ENCODE results near the gene RXRB.

Gene RXRB

DNA sequence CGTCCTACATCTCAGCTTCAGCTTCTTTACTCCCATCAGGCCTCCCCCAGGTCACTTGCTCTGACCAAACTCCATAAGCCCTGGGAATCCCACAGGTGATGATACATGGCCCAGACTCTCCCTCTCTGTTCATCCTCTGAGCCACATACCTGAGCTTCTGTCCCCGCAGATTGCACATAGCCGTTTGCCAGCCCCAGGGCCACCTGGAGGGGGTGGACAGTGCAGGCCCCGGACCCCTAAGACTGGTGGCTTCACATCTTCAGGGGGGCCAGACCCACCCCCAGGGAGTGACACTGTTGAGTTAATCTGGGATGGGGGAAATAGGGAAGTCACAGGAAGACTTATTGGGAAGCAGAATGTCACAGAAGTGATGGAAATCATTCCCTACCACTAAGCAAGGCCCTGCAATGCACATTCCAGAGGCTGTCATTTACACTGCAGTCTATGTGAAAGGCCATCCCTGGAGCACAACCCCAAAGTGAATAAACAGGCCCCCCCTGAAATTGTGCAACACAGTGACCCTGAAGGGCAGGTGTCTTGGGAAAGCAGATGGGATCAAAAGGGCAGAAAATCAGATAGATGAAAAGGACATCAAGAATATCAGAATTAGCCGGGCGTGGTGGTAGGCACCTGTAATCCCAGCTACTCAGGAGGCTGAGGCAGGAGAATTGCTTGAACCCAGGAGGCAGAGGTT is 2.2 kb downstream of the RXRB start:
- TF ChIP-seq, protein P1, sequence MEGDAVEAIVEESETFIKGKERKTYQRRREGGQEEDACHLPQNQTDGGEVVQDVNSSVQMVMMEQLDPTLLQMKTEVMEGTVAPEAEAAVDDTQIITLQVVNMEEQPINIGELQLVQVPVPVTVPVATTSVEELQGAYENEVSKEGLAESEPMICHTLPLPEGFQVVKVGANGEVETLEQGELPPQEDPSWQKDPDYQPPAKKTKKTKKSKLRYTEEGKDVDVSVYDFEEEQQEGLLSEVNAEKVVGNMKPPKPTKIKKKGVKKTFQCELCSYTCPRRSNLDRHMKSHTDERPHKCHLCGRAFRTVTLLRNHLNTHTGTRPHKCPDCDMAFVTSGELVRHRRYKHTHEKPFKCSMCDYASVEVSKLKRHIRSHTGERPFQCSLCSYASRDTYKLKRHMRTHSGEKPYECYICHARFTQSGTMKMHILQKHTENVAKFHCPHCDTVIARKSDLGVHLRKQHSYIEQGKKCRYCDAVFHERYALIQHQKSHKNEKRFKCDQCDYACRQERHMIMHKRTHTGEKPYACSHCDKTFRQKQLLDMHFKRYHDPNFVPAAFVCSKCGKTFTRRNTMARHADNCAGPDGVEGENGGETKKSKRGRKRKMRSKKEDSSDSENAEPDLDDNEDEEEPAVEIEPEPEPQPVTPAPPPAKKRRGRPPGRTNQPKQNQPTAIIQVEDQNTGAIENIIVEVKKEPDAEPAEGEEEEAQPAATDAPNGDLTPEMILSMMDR (IDR thresholded peaks at IDR 0.05; ENCODE audit: borderline replicate concordance, control extremely low read depth, extremely low read depth, insufficient read depth, missing control alignments) = no peak
- in situ Hi-C loops (cut with MboI; ENCODE audit: low sequenced_read_pairs, unreplicated experiment) = no loop called here
- no peak for DNase-seq (ENCODE audit: low spot score)

DNA sequence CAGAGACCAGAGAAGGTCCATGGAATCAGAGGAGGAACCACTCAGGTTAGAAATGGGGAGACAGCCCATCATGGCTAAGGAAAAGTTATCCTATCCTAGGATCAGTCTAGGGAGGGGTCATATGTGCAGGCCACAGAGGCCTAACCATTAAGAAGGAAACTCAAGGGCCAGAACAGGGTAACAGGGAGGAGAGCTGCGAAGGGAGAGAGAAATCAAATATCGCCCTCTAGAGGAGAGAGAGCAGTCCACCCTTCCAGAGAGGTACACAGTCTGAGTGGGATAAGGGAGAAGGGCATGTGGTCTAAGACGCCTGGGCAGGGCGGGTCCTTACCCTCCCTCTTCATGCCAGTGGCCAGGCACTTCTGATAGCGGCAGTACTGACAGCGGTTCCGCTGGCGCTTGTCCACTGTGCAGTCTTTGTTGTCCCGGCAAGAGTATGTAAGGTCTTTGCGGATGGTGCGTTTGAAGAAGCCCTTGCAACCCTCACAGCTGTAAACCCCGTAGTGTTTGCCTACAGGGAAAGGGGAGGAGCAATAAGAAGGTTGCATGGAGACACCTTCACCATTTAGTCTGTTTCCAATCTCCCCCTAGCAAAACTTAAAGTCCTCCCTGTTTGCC is 2.9 kb downstream of the RXRB start:
- TF ChIP-seq, protein P1 (IDR thresholded peaks at IDR 0.05; ENCODE audit: borderline replicate concordance, control extremely low read depth, extremely low read depth, insufficient read depth, missing control alignments) = peak; percentile 59
- DNase-seq (ENCODE audit: low spot score) = peak; percentile 77
- in situ Hi-C loops (cut with MboI; ENCODE audit: low sequenced_read_pairs, unreplicated experiment) = no loop called here

GRCh38 chr6:33195304-33196165 is 4.9 kb downstream of the RXRB start:
- DNase-seq (ENCODE audit: low spot score) = no peak
- in situ Hi-C loops (cut with MboI; ENCODE audit: low sequenced_read_pairs, unreplicated experiment) = no loop called here
- TF ChIP-seq, protein P1 (IDR thresholded peaks at IDR 0.05; ENCODE audit: borderline replicate concordance, control extremely low read depth, extremely low read depth, insufficient read depth, missing control alignments) = no peak

DNA sequence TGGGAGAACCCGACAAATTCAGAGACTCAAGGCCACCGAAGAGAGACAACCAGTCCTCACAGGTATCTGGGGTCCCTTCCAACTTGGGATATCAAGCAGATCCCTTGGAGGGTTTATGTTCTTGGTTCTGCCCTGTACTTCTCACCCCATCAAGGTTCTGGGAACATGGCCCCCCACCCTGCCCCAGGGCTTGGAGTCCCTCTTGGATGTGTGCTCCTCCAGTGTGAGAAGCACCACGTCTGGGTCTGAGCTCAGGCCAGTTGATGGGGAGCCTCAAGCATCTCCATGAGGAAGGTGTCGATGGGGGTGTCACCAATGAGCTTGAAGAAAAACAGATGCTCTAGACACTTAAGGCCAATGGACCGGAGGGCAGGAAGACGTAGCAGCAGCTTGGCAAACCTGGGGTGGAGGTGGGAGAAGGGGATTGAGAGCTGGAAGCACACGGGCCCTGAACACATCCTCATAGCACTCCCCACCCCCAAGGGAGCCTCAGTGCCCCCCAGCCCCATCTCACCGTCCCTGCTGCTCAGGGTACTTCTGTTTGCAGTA is 6.0 kb downstream of the RXRB start:
- DNase-seq (ENCODE audit: low spot score) = no peak
- in situ Hi-C loops (cut with MboI; ENCODE audit: low sequenced_read_pairs, unreplicated experiment) = no loop called here
- TF ChIP-seq, protein P1 (IDR thresholded peaks at IDR 0.05; ENCODE audit: borderline replicate concordance, control extremely low read depth, extremely low read depth, insufficient read depth, missing control alignments) = no peak

- TF ChIP-seq, protein P1 (IDR thresholded peaks at IDR 0.05; ENCODE audit: borderline replicate concordance, control extremely low read depth, extremely low read depth, insufficient read depth, missing control alignments) = no peak
- in situ Hi-C loops (cut with MboI; ENCODE audit: low sequenced_read_pairs, unreplicated experiment) = no loop called here
- no peak for DNase-seq (ENCODE audit: low spot score)
These were observed 6.8 kb downstream of the RXRB start for GRCh38 chr6:33193619-33194018.
